ENCODE measurements around the gene FREM1.

FREM1 gene

DNA sequence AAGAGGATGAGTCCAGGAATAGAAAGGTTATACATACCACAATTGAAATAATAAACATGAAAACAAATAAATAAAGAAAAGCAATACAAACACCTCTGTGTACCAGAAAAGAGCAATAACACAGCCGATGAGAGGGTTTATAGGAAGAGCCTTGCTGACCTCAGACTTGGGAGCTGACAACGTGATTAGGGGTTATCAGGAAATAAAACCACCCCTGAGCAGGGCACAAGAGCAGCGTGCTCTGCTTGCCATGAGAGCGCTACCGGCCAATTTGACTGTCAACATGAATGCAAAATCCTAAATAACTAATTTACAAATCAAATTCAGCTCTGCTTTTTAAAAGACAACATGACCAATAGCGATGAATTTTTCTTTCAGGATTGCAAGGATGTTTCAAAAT lies 2.6 kb upstream of the FREM1 start:
- no peak for DNase-seq (ENCODE audit: low spot score)

DNA sequence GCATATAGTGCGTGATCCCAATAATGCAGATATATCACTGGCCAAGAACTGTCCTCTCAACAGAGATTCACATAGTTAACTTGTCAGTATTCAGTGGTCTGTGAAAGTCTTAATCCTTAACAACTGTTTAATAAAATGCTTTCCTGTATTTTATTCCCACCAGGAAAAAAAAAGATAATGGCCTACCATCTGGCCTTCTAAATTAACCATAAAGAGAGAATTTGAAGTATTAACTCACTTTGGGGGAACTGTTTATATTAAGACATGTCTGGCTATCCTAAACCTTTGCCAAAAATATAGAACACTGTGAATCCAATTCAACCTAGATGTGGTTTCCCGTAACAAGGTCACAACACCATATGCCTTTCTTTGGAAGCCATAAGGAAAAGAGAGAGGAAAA lies 818 bp upstream of the FREM1 start:
- DNase-seq (ENCODE audit: low spot score), result no peak

DNA sequence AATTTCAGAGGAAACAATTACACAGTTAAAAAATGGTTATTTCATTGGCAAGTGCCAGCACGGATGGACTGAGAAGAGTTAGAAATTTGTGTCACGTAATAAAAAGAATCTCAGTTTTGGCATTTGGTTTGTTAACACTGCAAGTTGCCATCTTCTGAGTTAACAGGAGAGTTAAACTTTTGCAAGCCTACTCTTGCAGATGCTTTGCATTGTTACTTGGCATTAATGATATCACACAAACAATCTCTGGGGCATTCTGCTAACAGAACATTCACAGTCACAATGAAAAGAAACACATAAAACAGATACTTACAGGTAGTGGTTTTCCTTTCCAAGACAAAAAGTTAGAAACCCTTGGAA lies 647 bp downstream of the FREM1 start:
- peak; percentile 1 for DNase-seq (ENCODE audit: low spot score)

DNA sequence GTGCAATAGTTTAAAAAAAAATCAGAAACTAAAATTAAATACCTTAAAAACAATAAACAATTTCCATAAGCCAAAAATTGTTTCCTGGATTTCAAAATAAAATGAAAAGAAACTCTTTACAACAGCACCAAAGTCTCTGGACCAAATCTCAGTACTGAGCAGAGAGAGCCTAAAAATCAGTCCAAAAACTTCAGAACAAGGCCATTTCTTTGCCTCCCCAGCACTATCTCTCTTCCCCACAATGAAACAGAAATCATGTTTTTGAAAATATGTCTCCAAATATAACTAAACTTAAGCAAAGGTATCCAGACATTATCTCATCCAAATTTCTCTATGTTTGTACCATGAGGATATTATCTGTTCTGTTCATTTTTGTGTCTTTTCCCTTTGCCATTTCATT lies 1.0 kb downstream of the FREM1 start:
- DNase-seq (ENCODE audit: low spot score), result no peak

DNA sequence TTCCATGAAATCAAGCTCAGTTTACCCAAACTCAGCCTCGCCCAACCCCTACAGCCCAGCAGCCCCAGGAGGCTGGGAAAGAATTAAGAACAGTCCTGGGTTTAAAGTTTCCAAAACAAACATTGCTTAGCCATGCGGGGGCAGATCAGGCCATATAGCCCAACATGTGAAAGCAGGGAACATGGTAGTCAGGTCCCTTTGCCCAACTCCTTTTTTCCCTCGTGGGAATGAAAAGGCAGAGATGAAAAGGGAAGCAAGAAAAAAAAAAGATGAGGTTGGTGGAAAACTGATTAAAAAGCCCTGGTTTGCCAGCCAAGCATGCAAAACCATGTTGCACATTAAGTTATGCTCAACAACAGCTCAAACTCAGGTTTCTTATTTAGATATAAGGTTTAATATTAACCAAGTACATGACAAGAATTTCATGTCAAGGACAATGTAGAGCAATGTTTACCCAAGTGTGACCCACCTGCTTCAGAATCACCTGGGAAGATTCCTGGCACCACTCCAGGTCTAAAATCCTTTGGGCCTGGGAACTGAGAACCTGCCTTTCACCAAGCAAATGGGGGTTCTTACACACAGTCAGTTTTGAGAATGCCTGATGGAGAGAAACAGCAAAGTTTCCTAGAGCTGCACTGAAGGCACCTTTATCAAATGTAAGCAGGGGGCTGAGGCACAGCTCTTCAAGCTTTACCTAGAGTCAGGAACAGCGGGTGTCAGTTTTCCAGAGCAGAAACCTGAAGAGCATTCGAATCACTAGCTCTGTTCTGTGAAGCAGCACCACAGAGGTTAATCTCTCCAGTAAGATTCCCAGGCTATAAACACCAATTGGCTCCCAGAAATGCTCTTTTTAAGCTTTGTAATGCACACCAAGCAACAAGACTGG lies 1.7 kb downstream of the FREM1 start:
- peak; percentile 81 for DNase-seq (ENCODE audit: low spot score)

DNA sequence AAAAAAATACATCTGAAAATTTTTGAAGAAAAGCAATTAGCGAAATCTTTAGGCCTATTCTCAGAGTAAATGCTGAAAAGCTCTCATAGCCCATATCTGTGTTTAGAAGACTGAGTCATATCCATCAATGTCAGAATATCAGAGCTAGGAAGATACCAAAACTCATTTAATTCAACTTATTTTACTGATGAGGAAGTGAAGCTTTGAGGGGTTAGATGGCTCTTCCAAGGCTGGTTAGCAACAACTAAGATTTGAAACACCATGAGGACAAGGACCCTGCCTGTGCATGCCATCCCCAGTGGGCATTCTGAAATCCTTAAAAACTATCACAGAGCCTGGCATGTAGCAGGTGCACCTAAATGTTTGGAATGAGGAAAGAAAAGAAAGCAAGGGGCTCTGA lies 2.5 kb downstream of the FREM1 start:
- no peak for DNase-seq (ENCODE audit: low spot score)

DNA sequence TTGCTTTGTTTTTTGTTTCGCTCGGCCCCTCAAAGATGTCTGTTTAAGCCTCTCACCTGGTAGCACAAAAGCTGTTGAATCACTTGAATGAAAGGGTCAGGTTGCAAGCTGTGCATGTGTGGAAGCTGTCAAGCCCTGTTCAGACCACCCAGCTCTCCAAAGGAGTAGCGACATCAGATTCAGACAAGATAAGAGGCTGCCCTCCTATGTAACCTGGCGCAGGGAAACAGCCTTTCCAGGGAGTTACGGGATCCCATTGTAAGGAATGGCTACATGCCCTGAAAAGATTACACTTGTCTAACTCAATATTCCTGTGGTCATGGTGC lies 2.9 kb downstream of the FREM1 start:
- DNase-seq (ENCODE audit: low spot score), result no peak

DNA sequence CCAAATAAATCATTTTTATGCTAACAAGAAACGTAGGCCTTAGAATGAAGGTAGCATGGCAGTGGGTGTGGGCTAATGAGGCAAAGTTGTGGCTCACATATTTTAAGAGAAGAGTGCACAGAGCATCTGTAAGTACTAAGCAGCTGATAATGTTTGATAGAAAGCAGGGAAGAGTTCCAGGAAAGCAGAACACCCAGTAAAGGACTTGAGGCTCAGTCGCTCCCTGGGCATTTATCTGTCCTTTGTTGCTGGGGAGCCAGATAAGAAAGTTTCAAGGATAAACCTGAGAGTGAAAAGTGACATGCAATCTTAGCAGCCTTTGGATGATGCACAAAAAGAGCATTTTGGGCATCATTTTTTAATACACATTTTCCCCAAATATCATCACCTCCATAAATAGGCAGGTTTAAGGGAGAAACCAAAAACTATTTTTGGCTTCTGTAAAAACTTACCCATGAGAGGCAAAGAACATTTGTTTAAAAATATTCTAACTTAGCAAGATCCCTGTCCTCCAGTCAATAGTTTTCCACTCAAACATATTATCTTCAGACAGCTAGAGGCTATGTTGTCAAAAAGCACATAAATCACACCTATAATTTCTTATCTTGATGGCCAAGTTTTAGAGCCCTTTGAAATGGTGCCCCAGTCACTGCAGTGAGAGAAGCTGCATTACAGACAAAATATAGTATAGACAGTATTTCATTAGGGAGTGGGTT lies 3.4 kb downstream of the FREM1 start:
- DNase-seq (ENCODE audit: low spot score), result no peak

DNA sequence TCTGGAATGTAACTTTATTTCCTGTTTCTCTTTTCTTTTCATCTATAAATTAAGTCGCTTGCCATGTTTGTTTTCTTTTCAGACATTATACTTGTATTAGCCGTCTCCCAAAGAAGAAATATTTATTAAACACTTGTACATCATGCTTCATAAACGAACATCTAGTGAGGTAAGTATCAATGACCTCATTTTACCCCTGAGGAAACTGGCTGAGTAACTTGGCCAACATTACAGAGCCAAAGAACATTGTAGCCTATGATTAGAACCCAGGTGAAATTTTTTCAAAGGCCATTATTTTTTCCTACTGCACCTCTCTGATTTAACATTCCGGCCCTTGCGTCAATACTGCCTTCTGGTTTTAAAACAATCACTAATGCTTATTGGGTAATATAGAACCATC lies 4.2 kb downstream of the FREM1 start:
- peak; percentile 21 for DNase-seq (ENCODE audit: low spot score)

DNA sequence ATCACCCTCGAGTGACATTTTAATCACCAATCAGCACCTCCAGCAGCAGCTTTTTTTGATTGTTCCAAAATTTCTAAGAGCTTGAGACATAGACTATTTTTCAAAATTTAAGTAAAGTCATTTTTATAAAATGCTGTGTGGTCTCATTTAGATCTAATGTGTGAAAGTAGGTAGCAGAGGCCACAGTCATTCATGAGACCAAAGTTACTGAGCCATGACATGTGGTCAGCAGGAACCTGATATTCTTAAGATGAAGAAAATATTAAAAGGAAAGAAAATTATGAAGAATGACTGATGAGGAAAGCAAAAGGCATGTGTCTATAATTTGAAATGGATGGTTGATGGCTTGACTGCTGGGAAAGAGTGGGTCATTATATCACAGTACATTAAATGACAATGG lies 7.2 kb downstream of the FREM1 start:
- DNase-seq (ENCODE audit: low spot score), result peak; percentile 50

DNA sequence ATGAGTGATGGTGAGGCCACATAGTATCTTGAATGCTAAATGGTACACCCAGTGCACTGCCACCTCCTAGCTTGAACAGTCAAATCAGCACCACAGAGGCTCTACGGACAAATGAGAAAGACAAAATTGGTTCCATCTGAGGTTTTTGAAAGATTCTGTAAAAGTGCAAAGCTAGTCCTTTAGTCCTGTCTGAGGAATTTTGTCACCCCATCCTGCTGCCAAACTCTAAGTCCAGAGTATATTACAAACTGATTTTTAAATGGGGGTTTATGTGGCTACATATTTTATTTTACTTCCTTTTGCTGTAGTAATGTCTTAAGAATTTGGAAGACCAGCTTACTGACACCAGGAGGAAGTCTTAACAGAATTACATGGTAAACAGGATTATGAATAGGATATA lies 7.7 kb downstream of the FREM1 start:
- DNase-seq (ENCODE audit: low spot score), result peak; percentile 33

DNA sequence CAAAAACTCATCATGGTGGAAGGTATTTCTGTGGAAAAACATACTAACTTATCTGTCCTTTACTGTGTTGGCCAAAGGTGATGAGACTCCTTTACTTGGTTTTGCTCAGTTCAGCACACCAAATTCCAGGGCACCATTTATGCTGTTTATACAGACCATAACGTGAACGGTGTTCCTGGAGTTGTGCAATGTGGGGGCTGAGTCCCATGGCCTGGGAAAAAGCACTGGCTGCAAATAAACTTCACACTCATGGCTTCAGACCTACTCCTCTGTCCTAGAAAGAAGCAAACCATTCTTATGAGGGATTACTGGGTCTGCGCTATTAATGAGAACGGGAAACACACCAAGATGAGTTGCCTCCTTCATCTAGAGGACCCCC lies 10.4 kb downstream of the FREM1 start:
- no peak for DNase-seq (ENCODE audit: low spot score)

DNA sequence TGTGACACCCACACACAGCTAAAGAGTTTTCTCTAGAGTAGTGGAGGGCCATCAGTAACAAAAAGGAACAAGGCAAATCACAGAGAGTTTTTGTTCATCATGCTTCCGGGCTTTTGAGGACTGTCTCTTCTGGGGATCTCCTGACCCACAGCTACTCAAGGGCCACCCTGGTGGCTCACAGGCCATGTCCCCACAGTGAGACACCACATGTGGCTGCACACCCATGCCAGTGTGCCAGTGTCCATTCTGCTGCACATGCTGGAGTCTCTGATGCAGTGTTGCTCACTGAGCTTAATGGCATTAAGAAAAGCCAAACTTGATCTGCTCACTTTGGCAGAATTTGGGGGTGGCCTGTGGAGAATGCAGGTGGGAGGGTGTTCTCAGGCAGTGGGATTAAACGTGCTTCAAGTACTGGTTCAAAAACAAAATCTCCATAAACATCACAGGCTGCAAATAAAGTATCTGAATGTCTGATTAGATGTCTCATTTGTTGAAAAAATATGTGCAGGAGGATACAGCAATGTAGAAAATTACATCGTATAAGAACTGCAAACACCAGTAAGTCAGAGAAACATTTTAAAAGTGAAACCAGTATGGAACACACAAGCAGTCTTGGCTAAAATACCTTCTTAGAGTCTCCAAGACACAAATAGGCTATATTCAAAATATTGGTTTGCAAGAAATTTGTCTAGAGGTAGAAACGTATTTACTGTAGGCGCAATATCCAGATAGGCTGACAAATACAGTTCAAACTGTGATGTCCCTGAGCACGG lies 11.0 kb downstream of the FREM1 start:
- no peak for DNase-seq (ENCODE audit: low spot score)

DNA sequence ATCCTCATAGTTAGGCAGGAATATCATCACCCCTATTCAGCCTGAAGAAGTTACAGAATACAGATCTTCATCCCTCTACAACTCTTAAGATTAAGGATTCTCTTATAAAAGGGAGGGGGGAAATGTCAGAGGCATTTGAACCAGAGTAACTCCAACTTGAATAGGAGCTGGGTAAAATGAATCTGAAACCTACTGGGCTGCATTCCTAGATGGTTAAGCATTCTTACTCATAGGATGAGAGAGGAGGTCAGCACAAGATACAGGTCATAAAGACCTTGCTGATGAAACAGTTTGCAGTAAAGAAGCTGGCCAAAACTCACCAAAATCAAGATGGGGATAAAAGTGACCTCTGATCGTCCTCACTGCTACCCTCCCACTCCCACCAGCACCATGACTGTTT lies 14.4 kb downstream of the FREM1 start:
- peak; percentile 79 for DNase-seq (ENCODE audit: low spot score)

DNA sequence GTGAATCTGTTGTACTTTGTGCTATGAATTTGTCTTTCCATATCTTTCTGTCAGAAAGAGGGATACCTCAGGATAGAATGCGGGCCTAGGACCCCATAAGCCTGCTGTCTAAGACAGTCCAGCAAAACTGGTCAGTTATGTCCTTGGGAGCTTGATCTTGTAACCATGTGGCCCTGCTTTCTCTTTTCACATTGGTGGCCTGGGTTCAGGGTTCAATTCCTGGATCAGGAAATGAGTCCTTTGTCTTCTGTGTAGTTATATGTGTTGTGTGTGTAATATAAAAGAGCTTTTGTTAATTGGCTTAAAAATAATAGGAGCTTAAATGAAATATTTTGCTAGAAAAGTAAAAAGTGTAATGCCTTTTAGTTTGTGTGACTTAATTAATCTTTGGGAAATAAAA lies 16.9 kb downstream of the FREM1 start:
- no peak for DNase-seq (ENCODE audit: low spot score)

DNA sequence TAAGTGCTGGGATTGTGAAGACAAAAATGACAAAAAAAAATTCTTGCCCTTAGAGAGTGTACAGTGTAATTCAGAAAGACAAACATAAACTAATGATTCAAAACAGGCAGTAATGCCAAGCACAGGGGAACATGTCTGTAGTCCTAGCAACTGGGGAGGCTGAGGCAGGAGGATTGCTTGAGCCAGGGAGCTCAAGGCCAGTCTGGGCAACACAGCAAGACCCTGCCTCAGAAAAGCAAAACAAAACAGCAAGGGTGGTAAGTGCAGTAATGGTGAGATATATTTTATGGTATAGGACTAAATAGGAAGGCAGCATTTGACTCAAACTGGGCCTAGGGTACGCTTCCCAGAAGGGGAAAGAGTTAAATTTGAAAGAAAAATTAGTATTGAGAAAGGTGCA lies 18.9 kb downstream of the FREM1 start:
- DNase-seq (ENCODE audit: low spot score), result no peak

DNA sequence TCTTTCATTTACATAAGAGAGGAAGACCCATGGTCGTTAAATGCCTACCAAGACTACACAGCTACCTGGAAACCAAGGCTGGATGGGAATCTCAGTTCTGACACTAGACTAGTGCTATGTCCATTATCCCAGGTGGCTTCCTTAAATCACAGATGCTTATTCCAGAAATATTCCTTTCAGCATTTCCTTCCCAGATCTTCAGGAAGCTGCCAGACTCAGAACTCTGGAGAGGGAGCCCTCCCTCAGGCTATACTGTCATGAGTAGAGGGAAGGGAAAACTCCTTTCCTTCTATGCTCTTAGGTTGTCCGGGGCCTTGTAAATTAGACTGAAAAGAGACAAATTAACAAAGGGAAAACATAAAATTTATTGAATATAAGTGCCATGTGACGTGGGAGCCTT lies 20.8 kb downstream of the FREM1 start:
- DNase-seq (ENCODE audit: low spot score), result no peak

DNA sequence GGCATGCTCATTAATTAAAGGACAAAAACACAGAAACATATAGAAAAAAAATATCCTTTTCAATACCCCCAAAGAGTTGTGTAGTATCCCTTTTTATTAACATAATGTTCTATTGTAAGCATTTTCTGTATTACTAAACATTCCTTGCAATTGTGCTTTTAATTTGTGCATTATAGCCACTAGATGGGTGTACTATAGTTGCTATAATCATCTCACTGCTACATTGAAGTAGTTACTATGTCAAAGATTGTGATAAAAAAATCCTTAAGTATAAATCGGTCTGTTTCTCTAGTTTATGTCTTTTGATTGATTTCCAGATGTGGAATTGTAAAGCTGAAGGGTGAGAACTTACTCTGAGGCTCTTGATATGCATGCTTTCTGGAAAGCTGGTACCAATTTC lies 21.4 kb downstream of the FREM1 start:
- DNase-seq (ENCODE audit: low spot score), result no peak

DNA sequence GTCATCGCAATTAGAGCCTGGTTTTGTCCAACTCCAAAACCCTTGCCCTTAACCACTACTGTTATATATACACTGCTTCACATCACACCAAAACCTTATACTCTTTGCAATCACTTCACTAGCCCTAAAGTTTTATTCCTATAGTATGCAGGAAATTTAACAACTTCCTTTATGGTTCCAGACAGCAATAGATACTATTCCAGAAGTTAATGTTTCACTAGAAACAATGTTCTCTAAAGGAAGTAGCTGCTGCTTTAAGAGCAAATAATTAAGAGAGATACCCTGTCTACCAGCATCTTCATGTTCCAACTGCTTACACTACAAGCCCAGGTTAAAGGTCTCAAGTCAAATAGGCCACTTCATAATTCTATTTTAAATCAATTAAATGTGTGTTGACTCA lies 22.0 kb downstream of the FREM1 start:
- DNase-seq (ENCODE audit: low spot score), result peak; percentile 18

DNA sequence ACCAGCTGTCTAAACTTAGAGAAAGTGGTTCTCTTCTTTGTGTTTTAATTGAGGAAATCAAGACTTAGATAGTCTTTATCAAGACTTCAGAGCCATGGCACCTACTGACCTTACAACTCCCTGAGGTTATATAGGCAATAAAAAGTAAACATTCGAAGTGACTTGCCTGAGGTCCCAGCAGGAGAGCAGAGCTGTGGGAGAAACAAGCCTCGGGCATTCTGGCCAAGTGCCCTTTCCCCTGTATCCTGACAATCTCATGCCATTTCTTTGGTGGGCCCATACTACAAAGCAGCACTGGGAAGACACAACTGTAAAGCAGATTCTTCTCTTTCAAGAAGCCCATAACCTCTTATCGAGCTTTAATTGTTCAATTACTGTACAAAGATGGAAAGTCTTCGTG lies 23.1 kb downstream of the FREM1 start:
- no peak for DNase-seq (ENCODE audit: low spot score)

DNA sequence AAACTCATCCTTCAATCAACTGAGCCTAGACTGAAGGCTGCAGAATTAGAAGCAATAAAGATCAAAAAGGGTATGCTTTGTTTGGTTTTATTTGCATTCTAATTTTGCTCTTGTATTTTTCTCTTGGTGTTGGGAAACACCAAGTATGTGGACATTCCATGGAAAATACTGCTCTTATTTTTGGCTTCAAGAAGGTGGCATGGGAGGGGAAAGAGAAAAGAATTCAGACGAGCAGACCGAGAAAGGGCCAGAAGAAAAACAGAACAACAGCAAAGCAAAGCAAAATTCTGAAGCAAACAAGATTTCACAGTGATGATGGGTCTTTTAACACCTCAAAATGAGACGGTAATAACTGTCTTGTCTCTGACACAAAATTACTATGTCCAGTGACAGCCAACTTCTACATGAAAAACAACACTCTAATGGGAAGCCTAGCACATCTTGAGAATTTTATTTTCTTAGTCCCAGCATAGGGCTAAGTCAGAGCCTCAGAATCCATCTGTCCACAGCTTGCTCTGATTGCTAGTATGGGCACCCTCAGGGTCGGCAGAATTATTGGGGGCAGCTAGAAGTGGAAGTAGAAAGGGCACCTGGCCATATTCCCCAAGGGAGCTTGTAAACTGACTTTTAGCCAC lies 26.8 kb downstream of the FREM1 start:
- DNase-seq (ENCODE audit: low spot score), result no peak

DNA sequence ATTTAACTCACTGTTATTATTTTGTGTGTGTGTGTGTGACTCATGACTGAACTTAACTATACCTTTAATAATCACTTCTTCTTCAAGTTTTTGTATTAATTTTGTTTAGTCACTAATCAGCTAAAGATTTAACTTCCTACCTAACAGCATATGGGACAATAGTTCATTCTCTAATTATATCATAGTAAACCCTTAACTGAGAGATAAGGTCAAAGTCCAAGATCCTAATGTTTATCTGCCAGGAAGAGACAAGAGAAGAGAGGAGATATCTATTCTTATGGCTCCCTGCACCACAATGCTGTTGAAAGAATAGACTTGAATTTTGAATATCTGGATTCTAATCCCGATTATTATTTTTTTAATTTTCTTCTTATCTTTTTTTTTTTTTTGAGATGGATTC lies 28.1 kb downstream of the FREM1 start:
- DNase-seq (ENCODE audit: low spot score), result no peak

DNA sequence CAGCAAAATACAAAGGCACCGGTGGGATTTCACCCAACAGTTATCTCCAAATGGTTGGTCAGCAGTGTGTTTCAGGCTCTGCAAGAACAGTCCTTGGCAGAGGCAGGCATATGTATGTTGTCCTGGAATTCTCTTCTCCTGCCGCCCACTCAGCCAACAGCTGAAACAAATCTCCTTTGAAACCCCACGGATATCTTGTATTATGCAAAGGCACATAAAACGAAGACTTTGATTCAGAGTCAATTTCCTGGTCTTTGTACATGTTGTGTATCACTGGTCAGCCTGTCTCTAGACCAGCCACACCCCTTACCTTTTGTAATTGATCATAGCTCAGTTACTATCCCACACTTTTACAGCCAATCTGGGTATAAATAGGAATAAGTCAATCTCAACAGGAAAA lies 29.2 kb downstream of the FREM1 start:
- no peak for DNase-seq (ENCODE audit: low spot score)
